ENCODE results near the gene SLTM.

The SLTM gene

DNA sequence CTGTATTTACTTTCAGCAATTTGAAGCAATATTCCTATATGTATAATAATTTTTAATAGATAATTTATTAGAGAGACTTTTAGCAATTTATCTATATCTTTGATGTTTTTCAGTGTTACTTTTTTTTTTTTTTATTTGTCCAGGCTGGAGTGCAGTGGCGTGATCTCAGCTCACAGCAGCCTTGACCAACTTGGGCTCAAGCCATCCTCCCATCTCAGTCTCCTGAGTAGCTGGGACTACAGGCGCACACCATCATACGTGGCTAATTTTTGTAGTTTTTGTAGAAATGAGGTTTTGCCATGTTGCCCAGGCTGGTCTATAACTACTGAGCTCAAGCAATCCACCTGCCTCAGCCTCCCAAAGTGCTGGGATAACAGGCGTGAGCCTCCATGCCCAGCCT lies 25.3 kb upstream of the SLTM start:
- no peak overlapping the region for H3K4me2 ChIP-seq (ENCODE audit: low read depth, low read length)
- TF ChIP-seq EZH2phosphoT487 (IDR thresholded peaks at IDR 0.05; ENCODE audit: low read length): no peak
- TF ChIP-seq, protein P1, sequence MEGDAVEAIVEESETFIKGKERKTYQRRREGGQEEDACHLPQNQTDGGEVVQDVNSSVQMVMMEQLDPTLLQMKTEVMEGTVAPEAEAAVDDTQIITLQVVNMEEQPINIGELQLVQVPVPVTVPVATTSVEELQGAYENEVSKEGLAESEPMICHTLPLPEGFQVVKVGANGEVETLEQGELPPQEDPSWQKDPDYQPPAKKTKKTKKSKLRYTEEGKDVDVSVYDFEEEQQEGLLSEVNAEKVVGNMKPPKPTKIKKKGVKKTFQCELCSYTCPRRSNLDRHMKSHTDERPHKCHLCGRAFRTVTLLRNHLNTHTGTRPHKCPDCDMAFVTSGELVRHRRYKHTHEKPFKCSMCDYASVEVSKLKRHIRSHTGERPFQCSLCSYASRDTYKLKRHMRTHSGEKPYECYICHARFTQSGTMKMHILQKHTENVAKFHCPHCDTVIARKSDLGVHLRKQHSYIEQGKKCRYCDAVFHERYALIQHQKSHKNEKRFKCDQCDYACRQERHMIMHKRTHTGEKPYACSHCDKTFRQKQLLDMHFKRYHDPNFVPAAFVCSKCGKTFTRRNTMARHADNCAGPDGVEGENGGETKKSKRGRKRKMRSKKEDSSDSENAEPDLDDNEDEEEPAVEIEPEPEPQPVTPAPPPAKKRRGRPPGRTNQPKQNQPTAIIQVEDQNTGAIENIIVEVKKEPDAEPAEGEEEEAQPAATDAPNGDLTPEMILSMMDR (IDR thresholded peaks at IDR 0.05; ENCODE audit: low read length): no peak
- TF ChIP-seq EZH2 (optimal IDR thresholded peaks at IDR 0.05; ENCODE audit: low read depth, low read length): no peak
- no peak overlapping the region for H3K4me3 ChIP-seq (ENCODE audit: low read length)
- H3K79me2 ChIP-seq (ENCODE audit: low read length): no peaks in the 10 kb centered on the region
- no peaks in the 10 kb centered on the region for H3K9me2 ChIP-seq (replicated peaks; ENCODE audit: insufficient read depth, low read length)
- no peaks in the 10 kb centered on the region for H3F3A ChIP-seq (ENCODE audit: insufficient read depth, low read length)
- no peaks in the 10 kb centered on the region for H3K27me3 ChIP-seq (replicated peaks; ENCODE audit: insufficient read depth, low read length)
- H3K9ac ChIP-seq (ENCODE audit: low read length): no peak overlapping the region
- no peak for DNase-seq
- no peaks in the 10 kb centered on the region for H4K20me1 ChIP-seq (ENCODE audit: insufficient read depth, low read length)
- peaks cover 7% of the 10 kb centered on the region; the same call in 1 of the 2 replicates for H3K4me1 ChIP-seq (ENCODE audit: low read length)
- no peak overlapping the region for H2AFZ ChIP-seq (ENCODE audit: low read length)
- no peaks in the 10 kb centered on the region for H3K36me3 ChIP-seq (replicated peaks; ENCODE audit: insufficient read depth, low read length)
- no peaks in the 10 kb centered on the region for H3K9me3 ChIP-seq (replicated peaks; ENCODE audit: insufficient read depth, low read length)
- no peak overlapping the region for H3K27ac ChIP-seq (ENCODE audit: low read length)

DNA sequence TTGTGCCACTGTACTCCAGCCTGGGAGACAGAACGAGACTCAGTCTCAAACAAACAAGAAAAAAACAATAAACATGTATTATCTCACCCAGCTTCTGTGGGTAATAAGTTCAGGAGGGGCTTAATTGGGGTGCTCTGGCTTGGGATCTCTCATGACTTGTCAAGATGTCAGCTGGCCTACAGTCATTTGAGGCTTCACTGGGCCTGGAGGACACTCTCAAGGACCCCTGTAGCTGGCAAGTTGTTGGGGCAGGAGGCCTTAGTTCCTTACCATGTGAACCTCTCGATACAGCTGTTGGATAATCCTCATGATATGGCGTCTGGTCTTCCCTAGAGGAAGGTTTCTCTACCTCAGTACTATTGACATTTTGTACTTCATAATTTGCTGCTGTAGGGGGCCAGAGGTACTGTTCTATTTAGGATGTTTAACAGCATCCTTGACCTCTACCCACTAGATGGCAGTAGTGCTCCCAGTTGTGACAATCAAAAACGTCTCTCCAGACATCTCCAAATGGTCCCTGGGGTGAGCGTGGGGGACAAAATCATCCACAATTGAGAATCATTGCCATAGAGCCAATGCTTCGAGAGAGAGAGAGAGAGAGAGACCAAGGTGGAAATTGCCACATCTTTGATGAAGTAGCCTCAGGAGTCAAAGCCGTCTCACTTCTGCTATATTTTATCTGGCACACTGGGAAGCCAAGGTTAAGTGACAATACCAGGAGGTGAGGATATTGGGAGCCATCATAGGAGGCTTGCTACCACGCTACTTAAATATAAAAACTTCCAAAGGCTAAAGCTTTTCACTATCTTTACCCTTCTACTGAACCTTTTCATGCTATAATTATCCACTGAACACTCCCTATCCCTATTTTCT lies 23.9 kb upstream of the SLTM start:
- peak; percentile 89 for DNase-seq
- Histone ChIP-seq H3K27me3 (replicated peaks; ENCODE audit: insufficient read depth, low read length) (no peaks in the 10 kb centered on the region), H4K20me1 (ENCODE audit: insufficient read depth, low read length) (no peaks in the 10 kb centered on the region), H3K79me2 (ENCODE audit: low read length) (no peaks in the 10 kb centered on the region), H3K36me3 (replicated peaks; ENCODE audit: insufficient read depth, low read length) (no peaks in the 10 kb centered on the region), H3K9me3 (replicated peaks; ENCODE audit: insufficient read depth, low read length) (no peaks in the 10 kb centered on the region), H3K4me3 (ENCODE audit: low read length) (peak overlapping the region; percentile 17; the same call in 1 of the 2 replicates), H3K9ac (ENCODE audit: low read length) (no peak overlapping the region), H3K4me2 (ENCODE audit: low read depth, low read length) (peak overlapping the region; percentile 50), H3K27ac (ENCODE audit: low read length) (no peak overlapping the region), H3K9me2 (replicated peaks; ENCODE audit: insufficient read depth, low read length) (no peaks in the 10 kb centered on the region), H3K4me1 (ENCODE audit: low read length) (peaks cover 18% of the 10 kb centered on the region), H3F3A (ENCODE audit: insufficient read depth, low read length) (no peaks in the 10 kb centered on the region), H2AFZ (ENCODE audit: low read length) (peak overlapping the region; percentile 67)
- TF ChIP-seq, protein P1 (IDR thresholded peaks at IDR 0.05; ENCODE audit: low read length): peak; percentile 96
- TF ChIP-seq EZH2 (optimal IDR thresholded peaks at IDR 0.05; ENCODE audit: low read depth, low read length): no peak

DNA sequence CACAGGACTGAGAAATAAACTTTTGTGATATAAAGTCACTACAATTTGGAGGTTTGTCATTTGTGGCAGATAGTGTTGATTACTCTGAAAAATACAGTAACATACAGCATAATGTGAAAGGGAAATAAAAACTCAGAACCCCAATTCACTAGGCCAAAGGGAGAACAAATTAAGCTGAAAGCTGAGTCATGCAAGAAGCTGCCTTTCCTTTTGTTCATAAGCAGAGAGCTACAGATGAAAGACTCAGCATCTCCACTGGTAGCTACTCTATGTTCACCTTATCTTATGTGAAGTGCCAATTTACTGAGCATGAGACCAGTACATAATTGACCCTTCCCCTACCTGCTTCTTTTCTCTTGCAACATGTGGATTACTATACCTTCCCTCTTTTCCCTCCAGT lies 19.3 kb upstream of the SLTM start:
- peak overlapping the region; percentile 2; the same call in 1 of the 2 replicates for H3K4me2 ChIP-seq (ENCODE audit: low read depth, low read length)
- no peaks in the 10 kb centered on the region for H3K79me2 ChIP-seq (ENCODE audit: low read length)
- H3K9me3 ChIP-seq (replicated peaks; ENCODE audit: insufficient read depth, low read length): no peaks in the 10 kb centered on the region
- no peaks in the 10 kb centered on the region for H4K20me1 ChIP-seq (ENCODE audit: insufficient read depth, low read length)
- no peaks in the 10 kb centered on the region for H3F3A ChIP-seq (ENCODE audit: insufficient read depth, low read length)
- H3K9ac ChIP-seq (ENCODE audit: low read length): no peak overlapping the region
- peak; percentile 42 for DNase-seq
- H3K4me1 ChIP-seq (ENCODE audit: low read length): peaks cover 18% of the 10 kb centered on the region
- TF ChIP-seq, protein P1 (IDR thresholded peaks at IDR 0.05; ENCODE audit: low read length): no peak
- no peak for TF ChIP-seq EZH2phosphoT487 (IDR thresholded peaks at IDR 0.05; ENCODE audit: low read length)
- TF ChIP-seq EZH2 (optimal IDR thresholded peaks at IDR 0.05; ENCODE audit: low read depth, low read length): no peak
- H3K36me3 ChIP-seq (replicated peaks; ENCODE audit: insufficient read depth, low read length): no peaks in the 10 kb centered on the region
- H3K4me3 ChIP-seq (ENCODE audit: low read length): no peak overlapping the region
- H3K27ac ChIP-seq (ENCODE audit: low read length): no peak overlapping the region
- no peaks in the 10 kb centered on the region for H3K9me2 ChIP-seq (replicated peaks; ENCODE audit: insufficient read depth, low read length)
- peak overlapping the region; percentile 9; the same call in 1 of the 2 replicates for H2AFZ ChIP-seq (ENCODE audit: low read length)
- no peaks in the 10 kb centered on the region for H3K27me3 ChIP-seq (replicated peaks; ENCODE audit: insufficient read depth, low read length)

Measured in MM.1S (cell line).